GM18511 (cell line): Measurements from ENCODE around the gene SCN1A.

ENCODE experiments used
- ATAC-seq: cut with Tn5 transposase; IDR thresholded peaks from one replicate; pipeline ENCODE4 v1.9.1; 2021; ENCODE audit warnings: mild to moderate bottlenecking, moderate library complexity; ENCODE audit not compliant: unreplicated experiment

Gene SCN1A

DNA sequence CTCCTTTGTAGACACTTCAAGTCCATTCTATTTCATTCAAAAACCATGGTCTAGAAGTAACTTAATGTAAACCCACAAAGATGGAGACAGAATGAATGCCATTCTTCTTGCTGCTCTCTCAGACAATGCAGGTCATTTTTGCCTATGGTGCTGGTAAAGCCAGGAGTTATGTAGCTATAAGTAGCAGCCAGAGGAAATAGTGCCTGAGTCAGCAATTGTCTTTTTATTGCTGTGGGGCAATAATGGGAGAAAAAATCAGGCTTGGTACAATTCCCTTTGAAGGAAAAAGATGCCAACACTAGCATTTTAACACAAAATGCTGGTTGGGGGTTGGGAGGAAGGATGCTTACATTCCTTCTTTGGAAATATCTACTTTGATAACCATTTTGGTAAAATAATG, 43.5 kb downstream of the SCN1A start:
- ATAC-seq = no peak

DNA sequence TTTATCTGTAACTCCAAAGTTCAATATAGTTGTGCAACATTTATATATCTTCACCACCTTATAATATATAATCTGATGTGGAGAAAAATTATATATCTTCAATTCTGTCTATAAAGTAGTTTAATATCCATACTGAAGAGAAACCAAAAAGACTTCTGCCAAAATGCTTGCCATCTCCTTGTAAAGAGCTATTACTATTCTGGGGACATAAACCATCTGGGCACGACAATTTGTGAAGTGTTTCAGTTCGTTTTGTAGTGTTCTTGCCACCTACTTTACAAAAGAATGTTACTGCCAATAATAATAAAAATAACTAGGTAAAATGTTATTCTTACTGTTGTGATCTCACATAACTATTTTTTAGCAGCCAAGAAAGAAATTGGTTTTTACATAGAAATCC, 45.1 kb downstream of the SCN1A start:
- ATAC-seq = no peak

- no peak for ATAC-seq
Measured at GRCh38 chr2:166081852-166082251, 46.0 kb downstream of the SCN1A start.

- ATAC-seq = no peak
Measured at GRCh38 chr2:166081131-166081632, 46.6 kb downstream of the SCN1A start.

GRCh38 chr2:166074430-166074829, 53.4 kb downstream of the SCN1A start:
- no peak for ATAC-seq

DNA sequence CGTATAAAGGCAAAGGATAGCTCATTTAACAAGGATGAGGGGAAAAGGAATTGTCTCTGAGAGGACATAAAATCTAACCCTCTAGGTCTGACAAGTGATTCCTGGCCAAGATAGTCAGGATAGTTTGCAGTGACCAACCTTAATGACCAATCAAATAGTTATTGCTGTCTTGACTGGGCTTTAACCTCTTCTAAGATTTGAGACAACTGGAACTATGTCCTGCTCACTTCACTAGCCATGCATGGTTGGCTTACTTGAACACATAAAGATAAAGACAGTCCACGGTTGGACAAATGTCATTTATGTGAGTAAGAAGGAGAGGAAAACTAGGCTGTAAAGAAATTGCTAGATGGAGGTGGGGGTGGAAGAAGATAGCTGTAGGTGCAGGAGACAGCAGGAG, 53.8 kb downstream of the SCN1A start:
- no peak for ATAC-seq

DNA sequence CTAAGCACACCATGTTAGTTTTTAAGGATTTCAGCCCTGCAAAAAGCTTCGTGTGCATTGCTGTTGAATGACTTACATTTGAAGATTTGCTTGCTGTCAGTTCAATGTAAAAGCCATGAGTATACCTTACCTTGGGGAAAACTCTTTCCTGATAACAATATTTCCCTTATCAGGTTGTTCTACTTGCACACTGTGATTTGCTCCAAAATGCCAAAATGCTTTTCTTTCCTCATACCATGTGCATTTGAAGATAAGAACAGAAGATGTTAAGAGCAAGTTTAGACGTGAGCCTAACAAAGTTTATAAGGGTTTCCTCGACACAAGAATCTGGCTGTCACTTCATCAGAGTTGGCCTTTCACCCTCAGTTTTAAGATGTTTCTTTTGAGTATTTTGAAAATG, 57.6 kb downstream of the SCN1A start:
- no peak for ATAC-seq

- ATAC-seq = no peak
Measured at GRCh38 chr2:166068981-166069380, 58.8 kb downstream of the SCN1A start.

DNA sequence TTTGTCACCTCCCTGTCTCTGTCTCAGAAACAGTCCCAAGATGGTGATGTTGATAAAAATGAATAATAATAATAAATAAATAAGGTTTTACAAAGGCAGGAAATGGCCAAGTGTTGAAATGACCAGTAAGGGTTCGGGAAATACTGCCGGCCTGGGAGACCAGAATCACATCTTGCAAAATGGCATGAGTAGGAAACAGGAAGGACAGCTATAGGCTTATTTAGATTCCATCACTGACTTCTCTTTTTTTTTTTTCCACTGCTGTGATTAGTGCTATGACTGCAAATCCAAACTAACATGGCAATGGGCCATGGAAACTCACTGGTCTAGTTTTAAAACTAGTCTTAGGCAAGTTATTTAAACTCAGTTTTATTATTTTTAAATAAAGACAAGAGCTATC, 60.6 kb downstream of the SCN1A start:
- ATAC-seq = no peak

DNA sequence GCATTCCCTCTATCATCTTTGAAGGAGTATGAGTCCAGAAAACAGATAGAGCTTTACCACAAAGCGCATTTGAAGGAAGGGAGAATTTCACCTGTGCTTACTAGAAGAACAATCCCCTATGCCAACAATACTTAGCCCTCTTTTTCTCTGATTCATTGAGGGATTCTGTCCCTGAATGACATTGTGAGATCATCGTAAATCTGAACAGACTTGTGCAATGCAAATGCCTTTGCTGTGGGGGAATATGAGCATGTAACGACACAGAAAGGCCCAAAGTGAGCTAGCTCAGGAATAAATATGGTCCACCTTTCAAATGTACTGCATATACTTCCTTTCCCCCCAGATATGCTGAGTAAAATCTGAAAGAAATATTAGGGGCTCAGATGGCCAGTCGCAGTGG, 67.6 kb downstream of the SCN1A start:
- no peak for ATAC-seq

DNA sequence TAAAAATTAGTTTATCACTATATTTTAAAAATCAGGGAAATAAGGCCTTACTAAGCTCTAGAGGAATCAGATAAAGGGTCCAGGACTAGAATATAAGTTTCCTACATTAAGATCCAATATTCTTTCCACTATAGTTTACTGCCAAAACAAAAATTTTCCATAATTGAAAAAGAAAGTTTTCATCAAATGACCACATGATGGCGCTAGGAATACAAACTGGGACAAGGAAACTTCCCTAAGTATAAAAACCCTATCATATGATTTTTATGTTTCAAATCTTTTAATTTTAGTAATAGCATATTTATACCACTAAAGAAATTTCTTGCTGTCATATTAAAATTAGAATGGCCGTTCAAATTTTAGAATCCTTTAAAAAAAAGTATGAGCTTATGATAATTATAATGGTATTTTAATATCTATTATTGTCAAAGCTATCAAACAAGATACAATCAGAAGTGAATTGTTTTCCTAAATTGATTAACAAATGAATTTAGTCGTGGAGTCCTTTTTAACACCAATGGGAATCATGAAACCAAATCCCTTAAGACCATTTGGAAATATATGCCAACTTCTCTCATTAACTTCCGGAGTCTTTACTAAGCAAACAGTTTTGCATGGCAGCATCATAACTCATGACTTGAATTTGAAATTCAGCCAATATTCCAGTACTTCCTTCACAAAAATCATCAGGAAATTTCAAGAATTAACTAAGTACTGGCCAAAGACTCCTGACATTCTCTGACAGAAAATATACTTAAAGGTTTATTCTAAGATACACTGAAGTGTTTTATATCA, 70.3 kb downstream of the SCN1A start:
- ATAC-seq = no peak

GRCh38 chr2:166044853-166045483, 82.9 kb downstream of the SCN1A start:
- no peak for ATAC-seq

GRCh38 chr2:166042768-166043390, 84.9 kb downstream of the SCN1A start:
- ATAC-seq = no peak

- ATAC-seq = no peak
Measured at GRCh38 chr2:166042356-166042755, 85.5 kb downstream of the SCN1A start.

DNA sequence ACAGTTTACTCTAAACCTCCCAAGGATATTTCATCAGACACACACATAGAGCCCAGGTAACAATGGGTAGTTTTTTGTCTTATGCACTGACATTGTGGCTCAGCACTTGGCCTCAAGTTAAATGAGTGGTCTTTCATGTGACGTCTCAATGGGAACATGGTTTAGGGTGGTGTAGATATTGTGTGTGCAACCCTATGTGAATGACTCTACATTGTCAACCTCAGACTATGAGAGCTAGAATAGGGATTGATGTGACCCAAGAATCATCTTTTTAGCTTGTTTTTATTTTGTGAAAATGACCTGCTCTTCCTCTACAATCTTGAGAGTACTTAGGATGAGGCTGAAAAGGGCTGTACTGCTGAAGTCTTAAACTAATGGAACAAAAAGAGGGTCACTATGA, 86.2 kb downstream of the SCN1A start:
- ATAC-seq = no peak

- ATAC-seq = no peak
Measured at GRCh38 chr2:166032361-166032760, 95.5 kb downstream of the SCN1A start.

- no peak for ATAC-seq
Measured at GRCh38 chr2:166031054-166031453, 96.8 kb downstream of the SCN1A start.

DNA sequence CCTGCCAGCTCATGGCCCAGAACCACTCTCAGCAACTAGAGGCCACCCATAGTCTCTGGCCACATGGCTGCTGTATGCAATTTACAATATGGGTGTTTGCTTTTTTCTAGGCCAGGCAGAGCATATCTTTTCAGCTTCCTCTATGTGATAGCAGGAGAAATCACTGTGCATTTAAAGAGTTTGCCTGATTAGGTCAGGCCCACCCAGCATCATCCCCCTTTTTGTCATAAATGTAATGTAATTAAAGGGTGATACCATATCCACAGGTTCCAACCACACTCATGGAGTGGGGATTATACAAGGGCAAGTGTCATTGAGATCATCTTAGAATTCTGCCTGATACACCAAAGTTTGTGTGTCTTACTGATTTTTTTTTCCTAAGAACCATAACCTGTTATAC, 102.5 kb downstream of the SCN1A start:
- no peak for ATAC-seq

- ATAC-seq = no peak
Measured at GRCh38 chr2:166017208-166017607, 110.6 kb downstream of the SCN1A start.

DNA sequence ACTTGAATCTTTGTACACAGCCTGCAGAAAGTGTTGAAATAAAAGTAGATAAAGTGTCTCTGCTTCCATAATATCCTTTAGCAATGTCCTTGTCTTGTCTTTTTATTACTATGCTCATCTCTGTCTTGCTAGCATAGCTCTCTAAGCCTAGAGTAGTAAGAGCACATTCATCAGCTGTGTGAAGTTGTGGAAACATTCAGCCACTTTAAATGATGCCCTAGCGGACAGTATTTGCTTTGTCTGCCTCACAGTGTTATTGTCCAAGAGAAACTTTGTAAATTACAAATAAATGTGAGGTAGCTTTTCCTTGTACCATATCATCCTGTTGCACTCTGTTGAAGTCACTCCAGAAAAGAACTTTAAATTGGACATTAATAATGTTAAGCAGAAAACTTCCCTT, 113.9 kb downstream of the SCN1A start:
- no peak for ATAC-seq

DNA sequence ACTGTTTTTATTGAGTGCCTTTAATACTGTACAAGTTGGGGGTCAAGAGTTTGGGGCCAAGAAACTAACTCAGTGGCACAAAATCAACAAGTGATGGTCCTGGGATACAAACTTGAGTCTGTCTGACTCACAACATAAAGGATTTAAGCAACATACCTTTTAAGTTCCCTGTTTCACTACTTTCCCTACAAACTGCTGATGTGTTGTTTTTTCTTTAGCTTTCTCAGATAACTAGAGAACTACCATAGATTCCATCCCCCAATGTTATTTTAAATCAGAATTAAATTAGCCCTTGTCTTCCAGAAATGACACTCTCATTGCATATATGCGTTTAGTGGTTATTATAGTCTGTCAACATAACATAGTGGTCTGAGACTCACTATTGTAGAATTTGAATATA, 116.2 kb downstream of the SCN1A start:
- no peak for ATAC-seq

GRCh38 chr2:166000401-166000800, 127.4 kb downstream of the SCN1A start:
- no peak for ATAC-seq
